Mucosa of stomach (tissue), 1 donor: ENCODE data around the gene MACROD2.
"Not testable (repeated sequence)": the region's sequence is repeated elsewhere in the genome, so short reads cannot be mapped to it uniquely, and the experiment has no call there.

Experiments used
- H3K27me3 ChIP-seq: one replicate; pipeline ENCODE4 v1.7.0; 2013; ENCODE audit warnings: mild to moderate bottlenecking, low read length; ENCODE audit not compliant: control insufficient read depth, insufficient read depth
- H3K36me3 ChIP-seq: one replicate; pipeline ENCODE4 v1.7.0; 2013; ENCODE audit warnings: low read length; ENCODE audit not compliant: control insufficient read depth, insufficient read depth
- H3K4me1 ChIP-seq: one replicate; pipeline ENCODE4 v1.7.0; 2013; ENCODE audit warnings: mild to moderate bottlenecking, low read length; ENCODE audit not compliant: control insufficient read depth, insufficient read depth
- H3K4me3 ChIP-seq: one replicate; pipeline ENCODE4 v1.7.0; 2013; ENCODE audit warnings: low read length
- H3K9ac ChIP-seq: one replicate; pipeline ENCODE4 v1.7.0; 2013; ENCODE audit warnings: mild to moderate bottlenecking, low read length, moderate library complexity
- H3K9me3 ChIP-seq: one replicate; pipeline ENCODE4 v1.7.0; 2013; ENCODE audit warnings: mild to moderate bottlenecking, low read length, moderate library complexity; ENCODE audit not compliant: control insufficient read depth
- donor health status: Pancreatic carcinoma.

MACROD2 gene

DNA sequence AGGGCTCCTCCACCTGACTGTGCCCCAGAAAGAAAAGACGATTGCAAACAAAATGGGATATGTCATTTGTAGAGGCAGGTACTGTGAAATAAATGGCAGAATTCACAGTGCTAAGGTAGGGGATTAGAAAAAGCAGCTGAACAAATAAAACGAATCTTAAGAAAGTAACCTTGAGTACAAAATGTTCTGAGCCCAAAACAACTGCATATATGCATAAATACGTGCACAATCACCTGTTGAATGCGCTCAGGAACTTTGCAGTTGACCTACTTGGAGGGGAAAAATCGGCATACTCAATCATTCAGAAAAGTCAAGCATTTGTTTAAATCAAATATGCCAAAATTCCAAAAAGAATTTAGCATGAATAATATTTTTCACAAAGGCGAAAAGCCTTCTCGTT is 1114.2 kb downstream of the MACROD2 start:
- Histone ChIP-seq H3K4me1 (no peaks in the 10 kb centered on the region), H3K4me3 (no peak overlapping the region), H3K9ac (no peak overlapping the region), H3K9me3 (no peaks in the 10 kb centered on the region), H3K36me3 (no peaks in the 10 kb centered on the region), H3K27me3 (no peaks in the 10 kb centered on the region)

- Histone ChIP-seq H3K27me3 (no peaks in the 10 kb centered on the region), H3K9ac (no peak overlapping the region), H3K9me3 (no peaks in the 10 kb centered on the region), H3K4me3 (no peak overlapping the region), H3K4me1 (no peaks in the 10 kb centered on the region), H3K36me3 (no peaks in the 10 kb centered on the region)
Observed at GRCh38 chr20:15111654-15112053, 1116.3 kb downstream of the MACROD2 start.

- no peaks in the 10 kb centered on the region for H3K4me1 ChIP-seq
- H3K9me3 ChIP-seq, result no peaks in the 10 kb centered on the region
- no peak overlapping the region for H3K4me3 ChIP-seq
- no peaks in the 10 kb centered on the region for H3K36me3 ChIP-seq
- no peaks in the 10 kb centered on the region for H3K27me3 ChIP-seq
- no peak overlapping the region for H3K9ac ChIP-seq
Observed at GRCh38 chr20:15113144-15113773, 1117.9 kb downstream of the MACROD2 start.

GRCh38 chr20:15119852-15120487 is 1124.7 kb downstream of the MACROD2 start:
- Histone ChIP-seq H3K4me3 (no peak overlapping the region), H3K9ac (no peak overlapping the region), H3K9me3 (no peaks in the 10 kb centered on the region), H3K36me3 (no peaks in the 10 kb centered on the region), H3K4me1 (peaks cover 11% of the 10 kb centered on the region), H3K27me3 (no peaks in the 10 kb centered on the region)

GRCh38 chr20:15122613-15123012 is 1127.3 kb downstream of the MACROD2 start:
- Histone ChIP-seq H3K27me3 (no peaks in the 10 kb centered on the region), H3K36me3 (no peaks in the 10 kb centered on the region), H3K4me1 (peaks cover 11% of the 10 kb centered on the region), H3K4me3 (no peak overlapping the region), H3K9me3 (no peaks in the 10 kb centered on the region), H3K9ac (no peak overlapping the region)

GRCh38 chr20:15131176-15131575 is 1135.9 kb downstream of the MACROD2 start:
- H3K9me3 ChIP-seq, result no peaks in the 10 kb centered on the region
- no peaks in the 10 kb centered on the region for H3K27me3 ChIP-seq
- H3K4me3 ChIP-seq, result no peak overlapping the region
- no peaks in the 10 kb centered on the region for H3K4me1 ChIP-seq
- no peaks in the 10 kb centered on the region for H3K36me3 ChIP-seq
- no peak overlapping the region for H3K9ac ChIP-seq

GRCh38 chr20:15138548-15139126 is 1143.3 kb downstream of the MACROD2 start:
- Histone ChIP-seq H3K4me3 (no peak overlapping the region), H3K27me3 (no peaks in the 10 kb centered on the region), H3K9me3 (no peaks in the 10 kb centered on the region), H3K36me3 (no peaks in the 10 kb centered on the region), H3K9ac (no peak overlapping the region), H3K4me1 (peaks cover 12% of the 10 kb centered on the region)

DNA sequence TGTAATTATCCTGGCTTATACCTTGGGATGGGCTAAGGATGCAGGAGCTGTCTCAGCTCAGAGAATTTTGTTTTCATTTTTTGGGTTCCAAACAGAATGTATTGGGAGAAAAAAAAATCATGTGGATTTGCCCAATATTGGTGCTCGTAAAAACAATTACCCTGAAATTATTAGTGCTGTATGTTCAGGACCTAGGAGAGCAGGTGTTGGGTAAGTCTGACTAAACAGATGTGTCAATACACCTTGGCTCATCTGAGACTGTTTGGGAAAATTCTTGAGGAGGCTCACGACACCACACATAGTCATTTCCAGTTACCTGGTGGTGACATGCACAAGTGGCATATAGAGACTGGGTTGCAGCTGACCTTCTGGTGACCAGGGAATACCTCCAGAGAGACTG is 1144.2 kb downstream of the MACROD2 start:
- Histone ChIP-seq H3K9me3 (no peaks in the 10 kb centered on the region), H3K4me3 (no peak overlapping the region), H3K4me1 (peaks cover 12% of the 10 kb centered on the region), H3K9ac (no peak overlapping the region), H3K36me3 (no peaks in the 10 kb centered on the region), H3K27me3 (no peaks in the 10 kb centered on the region)

DNA sequence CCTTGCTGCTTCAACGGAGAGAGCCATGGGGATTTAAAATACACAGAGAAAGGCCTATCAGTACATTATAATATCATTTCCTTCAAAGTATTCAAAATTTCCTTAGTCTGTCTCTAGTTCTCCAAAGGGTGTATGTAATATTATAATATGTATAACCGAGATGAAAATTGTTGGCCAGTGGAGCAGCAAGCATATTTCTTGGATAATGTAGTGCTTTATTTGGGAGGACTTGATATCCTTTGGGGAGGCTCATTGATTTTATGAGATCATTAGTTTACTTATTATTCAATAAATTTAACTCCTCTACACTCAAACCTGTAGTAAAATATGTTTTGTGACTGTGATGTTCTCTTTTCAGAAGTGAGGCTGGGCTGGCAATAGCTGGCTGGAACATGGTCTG is 1145.0 kb downstream of the MACROD2 start:
- H3K9ac ChIP-seq, result no peak overlapping the region
- H3K4me3 ChIP-seq, result no peak overlapping the region
- no peaks in the 10 kb centered on the region for H3K9me3 ChIP-seq
- H3K27me3 ChIP-seq, result no peaks in the 10 kb centered on the region
- H3K36me3 ChIP-seq, result no peaks in the 10 kb centered on the region
- peaks cover 12% of the 10 kb centered on the region for H3K4me1 ChIP-seq

DNA sequence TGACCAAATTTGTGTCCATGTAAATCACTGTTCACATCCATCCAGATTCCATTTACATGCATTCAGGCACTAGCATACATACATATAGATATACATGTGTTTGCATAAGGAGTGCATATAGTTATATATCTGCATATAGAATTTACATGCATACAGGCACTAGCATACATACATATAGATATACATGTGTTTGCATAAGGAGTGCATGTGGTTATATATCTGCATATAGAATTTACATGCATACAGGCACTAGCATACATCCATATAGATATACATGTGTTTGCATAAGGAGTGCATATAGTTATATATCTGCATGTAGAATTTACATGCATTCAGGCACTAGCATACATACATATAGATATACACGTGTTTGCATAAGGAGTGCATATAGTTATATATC is 1145.6 kb downstream of the MACROD2 start:
- H3K27me3 ChIP-seq, H3K36me3 ChIP-seq, H3K9ac ChIP-seq, H3K9me3 ChIP-seq, H3K4me3 ChIP-seq: not testable (repeated sequence)
- peaks cover 12% of the 10 kb centered on the region for H3K4me1 ChIP-seq

DNA sequence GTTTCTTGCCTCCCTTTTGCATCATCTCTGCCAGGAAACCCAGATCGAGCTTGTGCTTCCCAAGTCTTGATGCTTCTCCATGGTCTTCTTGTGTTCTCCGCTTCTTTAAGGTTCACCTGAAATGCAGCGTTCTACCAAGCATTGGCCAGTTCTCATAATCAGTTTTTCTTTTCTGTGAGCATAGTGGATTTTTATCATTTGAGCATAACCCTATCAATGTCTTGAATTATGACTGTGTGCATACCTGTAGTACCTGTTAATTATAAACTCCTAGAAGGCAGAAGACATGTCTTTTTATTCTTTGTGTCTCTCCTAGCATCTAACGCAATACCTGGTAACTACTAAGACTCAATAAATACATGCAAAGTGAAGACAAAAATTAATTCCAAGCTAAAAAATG is 1146.5 kb downstream of the MACROD2 start:
- no peaks in the 10 kb centered on the region for H3K27me3 ChIP-seq
- no peaks in the 10 kb centered on the region for H3K36me3 ChIP-seq
- no peaks in the 10 kb centered on the region for H3K9me3 ChIP-seq
- no peak overlapping the region for H3K4me3 ChIP-seq
- peaks cover 12% of the 10 kb centered on the region for H3K4me1 ChIP-seq
- H3K9ac ChIP-seq, result no peak overlapping the region

DNA sequence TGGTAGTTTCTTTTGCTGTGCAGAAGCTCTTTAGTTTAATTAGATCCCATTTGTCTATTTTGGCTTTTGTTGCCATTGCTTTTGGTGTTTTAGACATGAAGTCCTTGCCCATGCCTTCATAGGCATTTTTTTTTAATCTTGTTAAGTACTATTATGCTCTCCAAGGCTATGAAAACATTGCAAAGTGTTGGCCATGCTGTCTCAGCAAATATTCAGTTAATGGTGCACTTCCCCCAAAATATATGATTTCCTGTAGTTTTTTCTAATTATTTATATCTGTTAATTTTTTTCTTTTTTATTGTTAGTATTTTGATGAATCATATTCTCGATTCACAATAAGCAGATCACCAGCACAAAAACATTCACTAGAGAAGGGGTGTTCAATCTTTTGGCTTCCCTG is 1148.2 kb downstream of the MACROD2 start:
- Histone ChIP-seq H3K4me3 (no peak overlapping the region), H3K9me3 (no peaks in the 10 kb centered on the region), H3K9ac (no peak overlapping the region), H3K36me3 (no peaks in the 10 kb centered on the region), H3K4me1 (peaks cover 12% of the 10 kb centered on the region), H3K27me3 (no peaks in the 10 kb centered on the region)
